NT2/D1 (cell line): ENCODE measurements around the gene ASIC2.

Experiments
- YY1 ChIP-seq: IDR thresholded peaks from 2 replicates; pipeline ENCODE4 v1.6.1; 2011; ENCODE audit not compliant: insufficient read length, insufficient read depth
- ZNF274 ChIP-seq: IDR thresholded peaks from 2 replicates; pipeline ENCODE4 v1.6.1; 2011; ENCODE audit warnings: mild to moderate bottlenecking, low read depth, low read length

- TF ChIP-seq ZNF274 (no peak), YY1 (no peak)
These were observed 17.2 kb upstream of the ASIC2 start for GRCh38 chr17:33310296-33310695.
